GM19467 (cell line): ENCODE data around the gene SCTR.

Experiments used
- ATAC-seq: cut with Tn5 transposase; IDR thresholded peaks from one replicate; pipeline ENCODE4 v1.9.1; 2021; ENCODE audit warnings: mild to moderate bottlenecking, moderate library complexity; ENCODE audit not compliant: unreplicated experiment

SCTR gene

GRCh38 chr2:119523383-119523951 is 816 bp downstream of the SCTR start:
- ATAC-seq, result no peak

- no peak for ATAC-seq
Observed at GRCh38 chr2:119522671-119523070, 1.6 kb downstream of the SCTR start.

DNA sequence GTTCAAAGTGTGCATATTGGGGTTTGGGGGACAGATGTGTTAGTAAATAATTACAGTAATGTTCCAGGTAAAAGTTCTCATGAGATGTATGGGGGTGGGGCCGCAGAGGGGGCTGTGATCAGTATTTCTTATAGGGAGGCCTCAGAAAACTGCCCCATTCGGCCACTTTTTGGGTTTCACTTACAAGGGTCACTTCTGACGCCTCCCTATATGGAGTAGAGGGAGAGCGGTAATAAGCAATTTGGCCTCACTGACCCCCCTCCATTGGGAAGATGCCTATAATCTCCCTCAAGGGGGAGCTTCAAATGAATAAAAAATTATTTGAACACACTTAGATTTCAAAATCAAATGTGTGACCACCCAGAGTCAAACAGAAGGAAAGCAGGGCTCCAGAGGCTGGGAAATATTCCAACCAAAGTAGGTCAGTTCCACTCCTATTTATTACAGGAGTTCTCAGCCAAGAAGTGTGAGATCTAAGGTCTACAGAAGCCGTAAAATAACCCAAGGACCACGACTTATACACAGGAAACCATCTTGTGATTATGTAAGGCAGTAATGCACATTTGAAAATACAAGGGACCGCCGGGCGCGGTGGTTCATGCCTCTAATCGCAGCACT is 2.7 kb downstream of the SCTR start:
- no peak for ATAC-seq

DNA sequence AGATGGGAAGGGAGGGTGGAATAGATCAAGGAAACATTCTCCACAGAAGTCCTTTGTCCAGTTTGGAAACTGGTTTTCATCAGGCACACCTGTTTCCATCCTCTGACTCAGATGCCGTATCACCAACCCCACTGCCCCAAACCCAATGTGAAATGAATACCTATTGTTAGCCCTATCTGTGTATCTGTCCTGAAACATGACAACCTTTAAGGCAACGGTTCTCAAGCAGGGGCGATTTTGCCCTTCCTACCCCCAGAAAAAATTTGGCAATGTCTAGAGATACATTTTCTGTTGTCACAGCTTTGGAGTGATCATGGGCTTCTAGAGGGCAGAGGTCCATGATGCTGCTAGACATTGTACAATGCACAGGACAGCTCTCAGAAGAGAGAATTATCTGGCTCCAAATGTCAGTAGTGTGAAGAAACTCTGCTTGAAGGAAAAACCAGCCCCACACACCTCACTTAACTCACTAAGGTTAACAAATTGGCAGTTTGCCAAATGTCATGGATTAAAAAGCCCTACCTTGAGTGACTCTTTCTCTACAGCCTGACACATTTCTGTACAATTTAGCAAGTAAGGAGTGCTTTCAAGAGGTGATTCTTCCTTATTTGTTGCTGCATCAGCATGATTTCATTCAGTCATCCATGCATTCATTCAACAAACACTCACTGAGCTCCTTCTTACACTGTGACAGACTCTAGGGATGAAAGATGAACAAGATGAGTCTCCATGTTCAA is 3.4 kb downstream of the SCTR start:
- no peak for ATAC-seq

GRCh38 chr2:119519057-119519408 is 5.2 kb downstream of the SCTR start:
- no peak for ATAC-seq

DNA sequence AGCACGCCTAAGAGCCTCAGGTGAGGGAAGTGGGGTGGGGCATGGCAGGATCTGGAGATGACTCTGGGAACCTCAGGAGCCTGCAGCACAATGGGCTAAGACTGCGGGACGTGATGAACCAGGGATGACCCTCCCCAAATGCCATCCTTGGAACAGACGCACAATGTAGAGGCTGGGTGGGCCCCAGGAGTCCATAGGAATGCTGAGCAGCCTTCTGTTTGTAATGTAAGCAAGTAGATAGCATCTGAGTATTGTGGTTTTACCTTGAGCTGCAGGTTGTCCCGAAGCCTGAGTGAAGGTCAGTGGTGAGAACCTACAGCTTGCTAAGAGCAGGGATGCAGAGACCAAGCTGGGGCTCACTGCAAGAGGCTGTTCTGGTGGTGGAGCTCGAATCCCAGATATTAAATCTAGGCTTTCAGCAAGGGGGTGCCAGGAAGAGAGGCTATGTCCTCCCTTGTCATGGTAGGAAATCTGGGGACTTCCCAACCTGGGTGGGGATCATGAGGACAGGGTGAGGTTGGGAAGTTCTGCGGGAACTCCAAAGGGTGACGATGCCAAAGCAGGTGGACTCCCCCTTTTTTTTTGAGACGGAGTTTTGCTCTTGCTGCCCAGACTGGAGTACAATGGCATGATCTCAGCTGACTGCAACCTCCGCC is 5.8 kb downstream of the SCTR start:
- no peak for ATAC-seq

DNA sequence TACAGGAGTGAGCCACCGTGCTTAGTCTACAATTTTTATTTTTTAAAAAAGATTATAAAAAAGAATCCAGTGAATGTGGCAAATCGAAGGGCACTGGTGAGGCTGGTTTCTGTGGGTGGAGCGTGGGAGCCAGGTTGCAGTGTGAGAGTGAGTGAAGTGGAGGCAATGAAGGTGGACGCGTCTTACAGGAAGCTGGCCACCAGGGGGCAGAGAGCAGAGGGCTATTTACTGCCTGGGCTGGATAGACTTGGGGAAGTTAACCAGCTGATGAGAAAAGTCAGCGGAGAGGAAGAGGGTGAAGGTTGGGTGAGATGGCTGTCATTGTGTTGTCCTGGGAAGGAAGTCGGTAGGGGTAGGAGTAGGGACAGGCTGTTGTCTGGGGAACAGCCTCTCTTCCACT is 6.8 kb downstream of the SCTR start:
- peak; percentile 95 for ATAC-seq

DNA sequence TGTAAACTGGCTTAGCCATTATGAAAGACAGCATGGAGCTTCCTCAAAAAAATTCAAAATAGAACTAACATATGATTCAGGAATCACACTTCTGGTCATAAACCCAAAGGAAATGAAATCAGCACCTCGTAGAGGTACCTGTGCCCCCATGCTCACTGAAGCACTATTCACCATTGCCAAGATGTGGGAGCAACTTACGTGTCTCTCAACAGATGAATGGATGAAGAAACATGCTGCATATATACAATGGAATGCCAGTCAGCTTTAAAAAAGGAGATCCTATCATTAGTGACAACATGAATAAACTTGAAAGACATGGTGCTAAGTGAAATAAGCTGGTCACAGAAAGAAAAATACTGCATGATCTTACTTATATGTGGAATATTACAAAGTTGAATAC is 8.2 kb downstream of the SCTR start:
- ATAC-seq, result no peak

DNA sequence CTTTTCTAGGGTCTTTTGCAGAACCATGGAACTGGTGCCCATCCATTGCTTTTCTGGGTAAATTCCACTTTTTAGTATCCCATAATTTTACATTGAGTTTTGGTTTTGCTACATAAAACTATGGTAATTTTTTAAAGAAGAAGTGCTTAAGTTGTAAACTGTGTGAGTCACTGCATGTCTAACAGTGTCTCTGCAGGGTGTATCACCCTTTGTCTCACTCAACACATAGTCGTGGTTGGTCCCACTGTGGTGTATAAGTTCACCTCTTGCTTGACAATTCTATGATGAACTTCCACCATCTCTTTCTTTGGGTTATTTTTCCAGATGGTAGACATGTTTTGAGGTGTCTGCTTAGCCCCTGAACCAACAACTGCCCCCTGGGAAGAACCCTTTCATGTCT is 10.5 kb downstream of the SCTR start:
- ATAC-seq, result no peak

DNA sequence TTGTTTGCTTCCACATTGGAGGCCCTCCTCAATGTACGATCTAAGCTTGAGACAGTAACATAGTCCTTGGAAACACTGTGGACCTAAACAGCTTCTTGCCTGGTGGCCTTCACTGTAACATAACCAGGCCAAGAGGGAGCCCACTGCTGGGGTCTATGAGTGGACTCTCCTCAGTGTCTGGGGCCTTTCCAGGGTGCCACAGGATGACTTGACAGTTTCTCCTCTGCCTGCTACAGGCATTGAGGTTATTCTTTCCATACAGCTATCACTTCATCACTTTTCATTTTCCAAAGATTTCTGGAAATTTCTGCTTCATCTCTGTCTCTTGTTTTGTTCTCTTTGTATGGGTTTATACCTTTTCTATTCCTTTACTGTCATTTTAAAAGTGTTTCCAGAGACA is 11.3 kb downstream of the SCTR start:
- no peak for ATAC-seq

DNA sequence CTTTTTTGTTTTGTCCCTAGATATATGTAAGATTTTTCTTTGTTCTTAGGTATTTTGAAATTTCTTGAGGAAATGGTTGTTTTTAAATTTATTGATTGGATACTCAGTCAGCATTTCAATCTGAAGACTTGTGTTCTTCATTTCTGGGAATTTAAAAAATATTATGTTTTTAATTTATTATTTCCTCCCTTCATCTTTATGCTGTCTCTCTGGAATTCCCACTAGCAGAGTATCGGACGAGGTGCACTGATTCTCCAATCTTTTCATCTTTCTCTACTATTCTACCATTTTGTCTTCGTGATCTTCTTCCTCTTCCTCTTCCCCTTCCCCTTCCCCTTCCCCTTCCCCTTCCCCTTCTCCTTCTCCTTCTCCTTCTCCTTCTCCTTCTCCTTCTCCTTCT is 12.3 kb downstream of the SCTR start:
- ATAC-seq, result no peak

DNA sequence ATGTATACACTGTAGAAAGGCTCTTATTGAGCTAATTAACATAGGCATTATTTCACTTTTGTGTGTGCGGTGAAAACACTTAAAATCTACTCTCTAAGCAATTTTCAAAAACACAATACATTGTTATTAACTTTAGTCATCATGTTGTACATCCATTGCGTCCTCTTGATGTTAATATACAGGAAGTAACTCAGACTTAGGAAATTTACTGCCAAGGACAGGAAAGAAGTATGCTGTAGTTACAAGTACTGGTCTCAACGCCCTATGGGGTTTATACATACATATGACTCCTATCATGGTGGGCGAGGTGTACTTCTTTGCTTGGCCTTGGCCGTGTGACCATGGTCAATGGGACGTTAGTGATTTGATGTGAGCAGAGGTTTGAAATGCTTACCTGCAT is 15.5 kb downstream of the SCTR start:
- no peak for ATAC-seq

- ATAC-seq, result no peak
Observed at GRCh38 chr2:119496682-119497081, 27.6 kb downstream of the SCTR start.

- ATAC-seq, result no peak
Observed at GRCh38 chr2:119495948-119496347, 28.3 kb downstream of the SCTR start.

- no peak for ATAC-seq
Observed at GRCh38 chr2:119494163-119494790, 30.0 kb downstream of the SCTR start.

DNA sequence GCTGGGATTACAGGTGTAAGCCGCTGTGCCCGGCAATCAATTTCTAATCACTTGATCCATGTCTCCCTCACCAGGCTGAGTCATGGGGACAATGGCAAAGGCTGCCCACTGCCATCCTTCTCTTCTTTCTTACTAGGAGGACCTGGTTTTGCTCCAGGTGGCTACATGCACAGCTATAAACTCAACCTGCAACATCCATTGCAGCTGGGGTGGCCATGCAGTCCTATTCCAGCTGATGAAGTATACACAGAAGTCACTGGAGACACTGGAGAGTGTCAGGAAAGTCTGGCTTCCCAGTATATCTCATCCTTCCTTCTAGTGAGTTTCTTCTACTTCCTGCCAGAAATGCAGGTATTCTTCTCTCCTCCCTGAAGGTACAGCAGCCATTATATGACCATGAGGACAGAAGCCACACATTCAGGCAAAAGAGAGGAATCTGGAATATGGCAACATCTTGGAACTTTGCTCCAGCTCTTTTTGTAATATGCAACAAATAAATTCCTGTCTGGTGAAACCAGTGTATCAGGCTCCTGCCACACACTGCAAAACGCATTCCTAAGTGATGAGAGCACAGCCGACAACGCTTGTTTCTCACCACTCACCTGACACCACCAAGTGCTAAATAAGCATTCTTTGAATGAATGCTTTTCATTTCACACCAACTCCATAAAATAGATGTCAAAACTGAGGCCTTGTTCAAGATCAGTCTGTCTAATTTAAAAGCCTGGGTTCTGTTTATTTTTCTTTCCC is 32.3 kb downstream of the SCTR start:
- ATAC-seq, result no peak

DNA sequence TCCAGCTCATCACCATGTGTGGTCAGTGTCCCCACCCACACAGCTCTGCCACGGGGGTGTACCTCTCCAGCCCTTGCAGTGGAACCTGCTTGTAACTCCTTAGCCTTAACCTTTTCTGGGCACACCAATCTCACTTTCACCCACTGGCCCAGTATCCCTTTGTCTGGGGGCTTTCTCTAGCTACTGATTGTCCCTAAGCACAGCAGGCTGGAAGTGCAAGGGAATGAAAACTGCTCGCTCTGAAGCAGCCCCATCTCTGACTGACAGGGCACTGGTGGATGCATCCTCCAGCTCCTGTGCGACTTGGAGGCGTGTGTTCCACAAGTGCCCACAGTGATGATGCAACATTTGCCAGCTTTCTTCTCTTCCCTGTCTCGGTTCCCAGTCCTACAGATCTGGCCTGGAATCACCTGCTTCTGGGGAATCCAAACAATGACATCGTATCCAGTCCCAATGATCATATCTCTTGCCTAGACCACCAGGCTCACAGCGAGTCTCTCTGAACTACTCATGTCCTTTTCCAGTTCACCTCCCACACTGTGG is 33.6 kb downstream of the SCTR start:
- no peak for ATAC-seq

- no peak for ATAC-seq
Observed at GRCh38 chr2:119490106-119490505, 34.2 kb downstream of the SCTR start.

DNA sequence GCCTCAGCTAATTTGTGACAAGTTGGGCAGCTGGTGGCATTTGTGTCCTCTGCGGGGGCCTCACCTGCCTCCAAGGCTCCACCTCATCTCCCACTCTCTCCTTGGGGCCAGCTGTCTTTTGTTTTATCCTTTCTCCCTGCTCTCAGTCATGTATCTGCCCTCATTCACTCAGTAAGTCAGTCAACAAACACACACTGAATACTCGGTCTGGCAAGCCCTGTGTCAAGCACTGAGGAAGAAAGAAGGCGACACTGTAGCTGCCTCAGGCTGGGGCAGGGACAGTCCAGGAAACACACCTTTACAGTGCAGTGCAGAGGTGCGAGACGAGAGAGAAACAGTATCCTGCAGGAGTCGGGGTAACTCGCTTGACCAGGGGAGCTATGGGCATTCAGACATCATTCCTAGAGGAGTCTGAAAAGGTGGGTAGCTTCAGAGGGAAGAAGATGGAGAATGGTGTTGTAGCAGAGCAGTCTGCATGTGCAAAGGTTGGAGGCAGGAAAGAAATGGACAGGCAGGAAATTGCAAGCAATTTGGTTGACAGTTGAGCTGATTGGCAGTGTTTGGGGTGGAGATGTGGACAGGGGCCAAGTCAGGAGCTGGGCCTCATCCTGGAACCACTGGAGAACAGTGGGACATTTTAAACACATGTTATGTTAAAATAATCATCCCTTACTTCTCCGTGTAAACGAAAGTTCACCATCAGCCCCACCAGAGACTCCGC is 34.9 kb downstream of the SCTR start:
- ATAC-seq, result no peak
